ENCODE data around the gene MIB2. TPM values are rescaled to one million over a fixed set of nuclear protein-coding genes. Genes with fewer than 3 reads are reported as not detected.
A peak's percentile ranks its signal among the peaks of the same experiment; 100 is the strongest.

Gene MIB2
- total RNA-seq, 1 experiment from 2014 or later: 38.7 TPM

- BruUV-seq (replicated peaks): no TSS peak
- peak overlapping the region; percentile 90 for H3K4me3 ChIP-seq (ENCODE audit: low read depth, low read length, poor library complexity, severe bottlenecking)
- no peak for DNase-seq (ENCODE audit: low spot score)
- no peaks in the 10 kb centered on the region for H3K9me3 ChIP-seq (ENCODE audit: low read depth, low read length, poor library complexity, severe bottlenecking)
- H3K27me3 ChIP-seq (replicated peaks; ENCODE audit: insufficient read depth, low read depth, low read length, poor library complexity): no peaks in the 10 kb centered on the region
- intact Hi-C loops (cut with micrococcal nuclease; ENCODE audit: unreplicated experiment): no loop called here
- POLR2A ChIA-PET (ENCODE audit: low non-redundant PET): no interaction called here
- no peaks in the 10 kb centered on the region for H3K36me3 ChIP-seq (ENCODE audit: insufficient read depth, low read length, poor library complexity, severe bottlenecking)
- TF ChIP-seq CTCF (conservative IDR thresholded peaks at IDR 0.05; ENCODE audit: low read depth, low read length) (no peak), EZH2 (IDR thresholded peaks at IDR 0.05; ENCODE audit: borderline replicate concordance, low read depth, low read length, poor library complexity, severe bottlenecking) (no peak)
- CTCF ChIA-PET: no interaction called here
- H3K4me1 ChIP-seq (ENCODE audit: insufficient read depth, low read length, poor library complexity, severe bottlenecking): peaks cover 7% of the 10 kb centered on the region
- H3K27ac ChIP-seq (ENCODE audit: low read depth, low read length, poor library complexity, severe bottlenecking): peak overlapping the region; percentile 100
Observed at GRCh38 chr1:1616838-1617237, 1.5 kb downstream of the MIB2 start.

- Histone ChIP-seq H3K36me3 (ENCODE audit: insufficient read depth, low read length, poor library complexity, severe bottlenecking) (no peaks in the 10 kb centered on the region), H3K4me3 (ENCODE audit: low read depth, low read length, poor library complexity, severe bottlenecking) (no peak overlapping the region), H3K4me1 (ENCODE audit: insufficient read depth, low read length, poor library complexity, severe bottlenecking) (peaks cover 7% of the 10 kb centered on the region), H3K27me3 (replicated peaks; ENCODE audit: insufficient read depth, low read depth, low read length, poor library complexity) (no peaks in the 10 kb centered on the region), H3K9me3 (ENCODE audit: low read depth, low read length, poor library complexity, severe bottlenecking) (no peaks in the 10 kb centered on the region), H3K27ac (ENCODE audit: low read depth, low read length, poor library complexity, severe bottlenecking) (no peak overlapping the region)
- ChIA-PET CTCF (no interaction called here), POLR2A (ENCODE audit: low non-redundant PET) (no interaction called here)
- intact Hi-C loops (cut with micrococcal nuclease; ENCODE audit: unreplicated experiment): no loop called here
- TSS peak; percentile 51 for BruUV-seq (replicated peaks)
- DNase-seq (ENCODE audit: low spot score): no peak
- TF ChIP-seq CTCF (conservative IDR thresholded peaks at IDR 0.05; ENCODE audit: low read depth, low read length): no peak
- TF ChIP-seq EZH2 (IDR thresholded peaks at IDR 0.05; ENCODE audit: borderline replicate concordance, low read depth, low read length, poor library complexity, severe bottlenecking): no peak
Observed at GRCh38 chr1:1617516-1617915, 2.2 kb downstream of the MIB2 start.

- H3K9me3 ChIP-seq (ENCODE audit: low read depth, low read length, poor library complexity, severe bottlenecking): no peaks in the 10 kb centered on the region
- TF ChIP-seq EZH2 (IDR thresholded peaks at IDR 0.05; ENCODE audit: borderline replicate concordance, low read depth, low read length, poor library complexity, severe bottlenecking) (no peak), CTCF (conservative IDR thresholded peaks at IDR 0.05; ENCODE audit: low read depth, low read length) (no peak)
- no TSS peak for BruUV-seq (replicated peaks)
- H3K36me3 ChIP-seq (ENCODE audit: insufficient read depth, low read length, poor library complexity, severe bottlenecking): no peaks in the 10 kb centered on the region
- H3K27ac ChIP-seq (ENCODE audit: low read depth, low read length, poor library complexity, severe bottlenecking): no peak overlapping the region
- H3K4me1 ChIP-seq (ENCODE audit: insufficient read depth, low read length, poor library complexity, severe bottlenecking): peaks cover 7% of the 10 kb centered on the region
- intact Hi-C loops (cut with micrococcal nuclease; ENCODE audit: unreplicated experiment): no loop called here
- CTCF ChIA-PET: no interaction called here
- no peak overlapping the region for H3K4me3 ChIP-seq (ENCODE audit: low read depth, low read length, poor library complexity, severe bottlenecking)
- DNase-seq (ENCODE audit: low spot score): no peak
- H3K27me3 ChIP-seq (replicated peaks; ENCODE audit: insufficient read depth, low read depth, low read length, poor library complexity): no peaks in the 10 kb centered on the region
- POLR2A ChIA-PET (ENCODE audit: low non-redundant PET): no interaction called here
Observed at GRCh38 chr1:1617925-1618324, 2.6 kb downstream of the MIB2 start.
